Suprapubic skin (tissue), 4 donors: ENCODE data around the gene LRRC47. TPM values are rescaled to one million over a fixed set of nuclear protein-coding genes. Genes with fewer than 3 reads are reported as not detected.

Source experiments
- DNase-seq, 2 donors: peaks; one replicate each; pipeline ENCODE4 v3.0.0-alpha.2; 2019; ENCODE audit warnings: low spot score in 2 of 2
- H3K27ac ChIP-seq: fragments of 200-600 bp; sonication (generic); one replicate; pipeline ENCODE4 v1.5.1; 2019
- H3K27me3 ChIP-seq: fragments of 200-600 bp; sonication (generic); one replicate; pipeline ENCODE4 v1.5.1; 2019
- H3K36me3 ChIP-seq: fragments of 200-600 bp; sonication (generic); one replicate; pipeline ENCODE4 v1.5.1; 2019
- H3K4me1 ChIP-seq: fragments of 200-600 bp; sonication (generic); one replicate; pipeline ENCODE4 v1.5.1; 2019
- H3K4me3 ChIP-seq: fragments of 200-600 bp; sonication (generic); one replicate; pipeline ENCODE4 v1.5.1; 2019; ENCODE audit warnings: mild to moderate bottlenecking
- H3K9me3 ChIP-seq: fragments of 200-600 bp; sonication (generic); one replicate; pipeline ENCODE4 v1.5.1; 2019
- CTCF ChIP-seq, 2 donors: fragments of 200-600 bp in 1 of 2; fragments of 450-650 bp in 1 of 2; sonication (generic) in 1 of 2; IDR thresholded peaks; one replicate each; pipeline ENCODE4 v1.5.1; 2016 to 2019; ENCODE audit warnings: antibody characterized with exemption in 2 of 2, mild to moderate bottlenecking in 1 of 2, moderate library complexity in 1 of 2
- EP300 ChIP-seq: sonication (generic); formaldehyde crosslinking; IDR thresholded peaks from one replicate; pipeline ENCODE4 v1.6.1; 2017; ENCODE audit warnings: antibody characterized with exemption
- POLR2A ChIP-seq, 2 donors: fragments of 450-650 bp; IDR thresholded peaks; one replicate each; pipeline ENCODE4 v1.6.1; 2017; ENCODE audit warnings: antibody characterized with exemption in 2 of 2, mild to moderate bottlenecking in 2 of 2, moderate library complexity in 2 of 2
- POLR2AphosphoS5 ChIP-seq, 3 donors: sonication (generic); formaldehyde crosslinking; IDR thresholded peaks; one replicate each; pipeline ENCODE4 v1.6.1; 2017; ENCODE audit warnings: antibody characterized with exemption in 3 of 3
- WGBS: methylation state at CpG from one replicate; pipeline ENCODE4 v1.1.5; 2018; 5-methylcytosine and 5-hydroxymethylcytosine counted together
- total RNA-seq, 4 donors: library from RNA; depleted of rRNA; stranded (reverse); fragments of >200 nt; gene quantifications; one replicate each; pipeline ENCODE4 v1.1.0, GENCODE V29; 2016

The LRRC47 gene
- total RNA-seq, 4 donors from 2014 or later, result 36.4 to 53.0 (median 41.4) TPM

DNA sequence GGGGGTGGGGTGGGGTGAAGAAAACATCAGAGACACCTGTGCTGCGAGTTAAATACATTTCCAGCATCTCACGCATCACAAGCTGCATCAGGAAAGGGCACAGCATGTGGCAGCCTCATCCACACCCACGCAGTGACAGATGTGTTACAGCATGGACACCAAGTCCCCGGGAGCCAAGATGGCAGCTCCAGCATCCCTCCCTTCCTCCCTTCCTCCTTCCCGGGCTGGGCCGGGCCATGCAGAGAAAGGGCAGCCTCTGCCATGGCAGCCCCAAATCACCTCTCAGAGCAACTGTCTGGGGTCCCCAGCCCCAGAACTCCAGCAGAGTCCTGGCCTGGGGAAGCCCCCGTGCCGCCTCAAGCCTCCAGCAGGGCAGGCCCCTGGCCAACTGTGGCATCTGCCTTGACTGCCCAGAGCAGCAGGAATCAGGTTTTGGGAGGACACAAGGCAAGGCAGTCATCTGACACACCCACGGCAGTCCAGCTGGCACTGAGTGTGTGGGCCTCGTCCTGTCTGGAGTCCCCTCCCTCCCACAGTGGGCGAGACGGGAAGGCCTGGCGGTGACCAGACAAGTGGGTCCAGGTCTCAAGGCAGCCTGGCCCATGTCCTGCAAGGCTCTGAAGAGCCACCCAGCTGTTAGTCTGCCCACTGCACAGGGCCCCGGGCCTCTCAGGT is 17.6 kb downstream of the LRRC47 start:
- no peak for TF ChIP-seq POLR2A (IDR thresholded peaks at IDR 0.05)
- no peak for TF ChIP-seq CTCF (IDR thresholded peaks at IDR 0.05)
- TF ChIP-seq POLR2AphosphoS5 (IDR thresholded peaks at IDR 0.05), result no peak
- no peak for TF ChIP-seq EP300
- H3K9me3 ChIP-seq, result no peaks in the 10 kb centered on the region
- H3K4me1 ChIP-seq, result peaks cover 21% of the 10 kb centered on the region
- H3K27ac ChIP-seq, result no peak overlapping the region
- 64% methylated on average over 7 of the region's 14 CpGs for whole genome bisulfite sequencing
- no peaks in the 10 kb centered on the region for H3K27me3 ChIP-seq
- H3K4me3 ChIP-seq, result no peak overlapping the region
- H3K36me3 ChIP-seq, result peaks cover 49% of the 10 kb centered on the region
- DNase-seq, result no peak

DNA sequence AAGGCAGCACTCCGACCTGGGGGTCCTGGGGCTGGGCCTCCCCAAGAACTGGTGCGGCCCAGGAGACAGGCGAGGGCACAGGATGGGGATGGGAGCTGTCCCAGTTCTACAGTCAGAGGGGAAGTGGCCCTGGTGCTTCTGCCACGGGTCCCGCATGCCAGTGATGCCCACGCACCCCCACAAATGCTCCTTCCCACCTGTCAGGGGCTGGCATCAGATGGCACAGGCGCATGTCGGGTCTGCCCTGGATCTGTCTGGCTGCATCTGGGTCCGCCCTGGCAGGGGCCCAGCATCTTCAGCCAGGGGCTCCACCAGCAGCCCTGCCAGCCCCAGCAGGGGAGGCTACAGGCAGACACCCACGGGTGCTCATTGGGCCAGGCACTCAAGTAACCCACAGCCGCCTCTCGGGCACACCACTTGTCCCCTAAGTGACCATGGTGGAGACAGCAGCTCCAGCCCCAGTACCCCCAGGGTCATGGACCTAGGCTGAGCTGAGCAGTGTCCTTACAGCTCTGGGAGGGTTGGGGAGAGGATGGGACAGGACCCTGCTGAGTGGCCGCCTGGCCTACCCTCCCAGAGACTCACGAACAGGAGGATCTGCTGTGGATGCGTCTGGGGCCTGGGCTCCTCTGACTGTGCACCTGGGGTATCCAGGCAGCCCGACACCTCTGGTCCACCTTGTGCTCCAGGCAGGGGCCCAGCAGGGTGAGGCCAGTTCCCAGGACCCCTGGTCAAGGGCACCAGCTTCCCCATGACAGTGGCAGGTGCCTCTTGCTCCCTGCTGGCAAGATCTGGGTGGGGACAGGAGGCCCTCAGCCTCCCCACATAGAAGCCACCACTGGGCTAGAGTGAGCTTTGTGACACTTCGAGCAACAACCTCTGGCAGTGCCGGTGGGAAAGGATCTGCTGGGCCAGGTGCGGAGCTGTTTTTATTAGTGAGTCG is 18.4 kb downstream of the LRRC47 start:
- no peak for TF ChIP-seq POLR2A (IDR thresholded peaks at IDR 0.05)
- no peak for TF ChIP-seq EP300
- TF ChIP-seq POLR2AphosphoS5 (IDR thresholded peaks at IDR 0.05), result no peak
- no peak for TF ChIP-seq CTCF (IDR thresholded peaks at IDR 0.05)
- no peak overlapping the region for H3K27ac ChIP-seq

GRCh38 chr1:3777078-3777547 is 19.2 kb downstream of the LRRC47 start:
- H3K4me3 ChIP-seq, result no peak overlapping the region
- no peak overlapping the region for H3K27ac ChIP-seq
- H3K4me1 ChIP-seq, result peaks cover 35% of the 10 kb centered on the region
- DNase-seq, result peak in 1 of 2 donors; percentile 78
- H3K27me3 ChIP-seq, result no peaks in the 10 kb centered on the region
- WGBS, result no CpG with 5 or more reads among the region's 10 CpGs
- peaks cover 33% of the 10 kb centered on the region for H3K36me3 ChIP-seq
- no peaks in the 10 kb centered on the region for H3K9me3 ChIP-seq
- no peak for TF ChIP-seq POLR2AphosphoS5 (IDR thresholded peaks at IDR 0.05)
- no peak for TF ChIP-seq CTCF (IDR thresholded peaks at IDR 0.05)
- TF ChIP-seq EP300, result no peak
- no peak for TF ChIP-seq POLR2A (IDR thresholded peaks at IDR 0.05)

More for the DNA sequence above, 18.4 kb downstream of the LRRC47 start:
- Histone ChIP-seq H3K27me3 (no peaks in the 10 kb centered on the region), H3K9me3 (no peaks in the 10 kb centered on the region), H3K4me3 (no peak overlapping the region), H3K36me3 (peaks cover 41% of the 10 kb centered on the region), H3K4me1 (peaks cover 27% of the 10 kb centered on the region)
- 90% methylated on average over 3 of the region's 20 CpGs for WGBS
- peak in 1 of 2 donors; percentile 77 for DNase-seq

DNA sequence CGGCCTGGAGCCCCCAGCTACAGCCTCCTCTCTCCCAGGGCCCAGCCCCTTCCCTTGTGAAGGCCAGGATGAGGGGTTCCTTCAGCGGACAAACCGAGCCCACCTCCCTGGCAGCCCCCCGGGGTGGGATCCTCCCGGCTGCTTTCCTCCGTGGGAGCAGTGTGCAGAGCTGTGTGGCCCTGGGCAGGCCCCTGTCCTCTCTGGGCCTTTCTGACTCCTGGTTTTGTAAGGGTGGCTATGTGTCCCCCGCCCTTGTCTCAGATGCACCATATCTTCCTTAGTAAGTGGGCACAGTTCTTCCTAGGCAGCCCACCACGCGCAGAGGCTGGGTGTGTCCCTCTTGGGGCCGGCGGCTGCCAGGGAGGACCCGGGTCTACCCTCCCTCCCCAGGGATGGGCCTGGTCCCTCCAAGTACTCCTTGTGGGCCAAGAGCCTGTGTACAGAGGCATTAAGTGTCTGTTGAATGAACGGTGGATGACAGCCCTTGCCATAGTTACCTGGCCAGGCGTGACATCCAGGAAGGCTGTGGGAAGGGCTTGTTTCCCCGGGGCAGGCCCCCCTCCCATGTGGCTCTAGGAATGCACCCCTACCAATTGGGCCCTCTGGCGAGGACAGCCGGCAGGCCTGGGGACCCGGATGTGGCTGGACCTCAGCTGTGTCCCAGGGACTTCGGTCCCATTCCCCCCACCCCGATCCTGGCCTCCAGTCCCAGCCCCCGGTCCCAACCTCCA is 19.9 kb downstream of the LRRC47 start:
- no peak for TF ChIP-seq POLR2A (IDR thresholded peaks at IDR 0.05)
- TF ChIP-seq EP300, result no peak
- TF ChIP-seq POLR2AphosphoS5 (IDR thresholded peaks at IDR 0.05), result no peak
- no peak for TF ChIP-seq CTCF (IDR thresholded peaks at IDR 0.05)
- Histone ChIP-seq H3K27me3 (no peaks in the 10 kb centered on the region), H3K9me3 (no peaks in the 10 kb centered on the region), H3K36me3 (peaks cover 26% of the 10 kb centered on the region), H3K4me1 (peaks cover 42% of the 10 kb centered on the region), H3K4me3 (no peak overlapping the region), H3K27ac (no peak overlapping the region)
- 67% methylated on average over 15 of the region's 21 CpGs for WGBS
- no peak for DNase-seq
